ENCODE measurements around the gene IFT57.

The IFT57 gene

GRCh38 chr3:108219336-108219735, 2.9 kb downstream of the IFT57 start:
- DNase-seq (ENCODE audit: low spot score) = no peak

- no peak for DNase-seq (ENCODE audit: low spot score)
Measured at GRCh38 chr3:108218811-108219210, 3.4 kb downstream of the IFT57 start.

- DNase-seq (ENCODE audit: low spot score) = no peak
Measured at GRCh38 chr3:108215871-108216270, 6.4 kb downstream of the IFT57 start.

GRCh38 chr3:108209579-108209978, 12.6 kb downstream of the IFT57 start:
- no peak for DNase-seq (ENCODE audit: low spot score)

GRCh38 chr3:108208831-108209230, 13.4 kb downstream of the IFT57 start:
- no peak for DNase-seq (ENCODE audit: low spot score)

GRCh38 chr3:108202834-108203233, 19.4 kb downstream of the IFT57 start:
- no peak for DNase-seq (ENCODE audit: low spot score)

- no peak for DNase-seq (ENCODE audit: low spot score)
Measured at GRCh38 chr3:108202080-108202479, 20.1 kb downstream of the IFT57 start.

GRCh38 chr3:108201258-108201657, 21.0 kb downstream of the IFT57 start:
- no peak for DNase-seq (ENCODE audit: low spot score)

- DNase-seq (ENCODE audit: low spot score) = no peak
Measured at GRCh38 chr3:108200578-108200977, 21.6 kb downstream of the IFT57 start.

- no peak for DNase-seq (ENCODE audit: low spot score)
Measured at GRCh38 chr3:108200024-108200423, 22.2 kb downstream of the IFT57 start.

GRCh38 chr3:108191394-108191793, 30.8 kb downstream of the IFT57 start:
- no peak for DNase-seq (ENCODE audit: low spot score)

GRCh38 chr3:108190346-108190745, 31.9 kb downstream of the IFT57 start:
- DNase-seq (ENCODE audit: low spot score) = no peak

- no peak for DNase-seq (ENCODE audit: low spot score)
Measured at GRCh38 chr3:108189440-108189839, 32.8 kb downstream of the IFT57 start.

GRCh38 chr3:108185536-108185935, 36.7 kb downstream of the IFT57 start:
- no peak for DNase-seq (ENCODE audit: low spot score)

- DNase-seq (ENCODE audit: low spot score) = no peak
Measured at GRCh38 chr3:108184824-108185223, 37.4 kb downstream of the IFT57 start.

GRCh38 chr3:108183971-108184370, 38.3 kb downstream of the IFT57 start:
- no peak for DNase-seq (ENCODE audit: low spot score)

GRCh38 chr3:108183181-108183580, 39.0 kb downstream of the IFT57 start:
- DNase-seq (ENCODE audit: low spot score) = no peak

- no peak for DNase-seq (ENCODE audit: low spot score)
Measured at GRCh38 chr3:108182339-108182738, 39.9 kb downstream of the IFT57 start.

- DNase-seq (ENCODE audit: low spot score) = no peak
Measured at GRCh38 chr3:108181172-108181571, 41.1 kb downstream of the IFT57 start.

- no peak for DNase-seq (ENCODE audit: low spot score)
Measured at GRCh38 chr3:108180194-108180593, 42.0 kb downstream of the IFT57 start.

- no peak for DNase-seq (ENCODE audit: low spot score)
Measured at GRCh38 chr3:108178676-108179075, 43.5 kb downstream of the IFT57 start.

- no peak for DNase-seq (ENCODE audit: low spot score)
Measured at GRCh38 chr3:108177536-108177935, 44.7 kb downstream of the IFT57 start.

- DNase-seq (ENCODE audit: low spot score) = no peak
Measured at GRCh38 chr3:108175352-108175751, 46.9 kb downstream of the IFT57 start.

- DNase-seq (ENCODE audit: low spot score) = no peak
Measured at GRCh38 chr3:108171106-108171505, 51.1 kb downstream of the IFT57 start.

GRCh38 chr3:108164391-108164790, 57.8 kb downstream of the IFT57 start:
- no peak for DNase-seq (ENCODE audit: low spot score)
